H54 (cell line): ENCODE results near the gene RCOR1.
"Not testable (repeated sequence)": the region's sequence is repeated elsewhere in the genome, so short reads cannot be mapped to it uniquely, and the experiment has no call there.

ENCODE experiments used
- DNase-seq: peaks from one replicate; pipeline ENCODE4 v3.0.0; 2011; ENCODE audit warnings: low spot score, mixed read lengths; ENCODE audit not compliant: insufficient read length
- FAIRE-seq: peaks from 3 replicates; lab custom pipeline; 2011; peaks lifted over from hg19 to GRCh38; lab: Jason Lieb, UNC
- POLR2A ChIP-seq: IDR thresholded peaks from 2 replicates; pipeline ENCODE4 v1.6.1; 2011; ENCODE audit warnings: low read depth, mild to moderate bottlenecking, low read length

RCOR1 gene

DNA sequence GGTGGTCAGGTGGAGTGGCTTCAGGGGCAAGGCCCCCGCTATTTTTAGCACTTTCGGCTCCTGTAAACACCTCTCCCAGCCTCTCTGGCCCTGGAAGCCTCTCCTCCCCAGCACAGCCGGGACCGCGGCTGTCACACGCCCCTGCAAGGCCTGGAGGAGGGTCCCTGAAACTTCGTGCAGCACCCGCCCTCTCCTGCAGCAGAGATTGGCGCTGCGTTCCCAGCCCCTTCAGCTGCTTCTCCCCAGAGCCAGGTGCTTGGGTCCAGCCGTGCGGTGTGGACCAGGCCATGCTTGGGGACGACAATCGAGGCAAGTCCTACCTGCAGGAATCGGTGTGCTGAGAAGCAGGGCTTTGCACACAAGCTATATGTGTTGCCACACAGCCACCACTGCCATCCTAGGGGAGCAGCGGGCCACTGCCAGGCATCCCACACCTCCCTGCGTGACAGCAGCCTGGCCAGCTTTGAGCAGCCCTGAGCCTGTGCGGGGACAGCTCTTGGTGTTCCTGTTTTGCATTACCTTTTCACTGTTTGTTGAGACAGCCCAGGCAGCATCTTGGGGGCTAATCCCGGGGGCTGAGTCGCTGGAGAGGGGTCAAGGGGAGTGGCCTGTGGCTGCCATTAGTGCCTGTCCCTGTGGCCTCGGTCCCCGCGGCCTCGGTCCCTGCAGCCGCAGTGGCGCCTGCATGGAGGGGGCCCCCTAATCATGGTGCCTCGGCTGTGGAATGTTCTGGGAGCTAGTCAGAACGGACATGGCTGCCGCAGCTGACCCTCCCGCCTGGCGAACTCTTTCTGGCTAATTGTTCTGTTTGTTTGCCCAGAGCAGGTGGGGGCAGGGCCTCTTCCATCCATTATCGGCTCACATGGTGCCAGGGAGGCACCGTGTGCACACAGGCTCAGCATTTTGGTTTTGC lies 157.2 kb downstream of the RCOR1 start:
- FAIRE-seq (no peak), DNase-seq (no peak)

DNA sequence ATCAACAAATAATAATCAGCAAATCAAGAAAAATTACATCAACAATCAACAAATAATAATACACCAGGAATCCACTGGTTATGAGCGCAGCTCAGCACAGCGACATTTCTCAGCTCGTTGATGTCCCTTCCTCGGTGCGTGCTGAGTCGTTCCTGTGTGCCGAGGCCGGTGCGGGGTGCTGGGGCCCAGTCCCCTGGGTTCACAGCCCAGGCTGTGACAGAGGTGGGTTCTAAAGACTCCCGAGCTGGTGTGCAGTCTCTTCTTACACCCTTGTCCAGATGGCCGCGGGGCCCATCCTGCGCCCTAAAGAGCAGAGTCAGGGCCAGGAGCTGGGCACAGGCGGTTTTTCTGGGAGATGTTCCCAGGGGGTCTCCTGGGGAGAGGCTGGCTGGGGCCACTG lies 157.9 kb downstream of the RCOR1 start:
- no peak for DNase-seq
- no peak for FAIRE-seq
- no peak for TF ChIP-seq POLR2A

More for the DNA sequence above, 157.2 kb downstream of the RCOR1 start:
- no peak for TF ChIP-seq POLR2A

GRCh38 chr14:102751088-102751487 lies 158.6 kb downstream of the RCOR1 start:
- no peak for FAIRE-seq
- TF ChIP-seq POLR2A, result no peak
- DNase-seq, result no peak

DNA sequence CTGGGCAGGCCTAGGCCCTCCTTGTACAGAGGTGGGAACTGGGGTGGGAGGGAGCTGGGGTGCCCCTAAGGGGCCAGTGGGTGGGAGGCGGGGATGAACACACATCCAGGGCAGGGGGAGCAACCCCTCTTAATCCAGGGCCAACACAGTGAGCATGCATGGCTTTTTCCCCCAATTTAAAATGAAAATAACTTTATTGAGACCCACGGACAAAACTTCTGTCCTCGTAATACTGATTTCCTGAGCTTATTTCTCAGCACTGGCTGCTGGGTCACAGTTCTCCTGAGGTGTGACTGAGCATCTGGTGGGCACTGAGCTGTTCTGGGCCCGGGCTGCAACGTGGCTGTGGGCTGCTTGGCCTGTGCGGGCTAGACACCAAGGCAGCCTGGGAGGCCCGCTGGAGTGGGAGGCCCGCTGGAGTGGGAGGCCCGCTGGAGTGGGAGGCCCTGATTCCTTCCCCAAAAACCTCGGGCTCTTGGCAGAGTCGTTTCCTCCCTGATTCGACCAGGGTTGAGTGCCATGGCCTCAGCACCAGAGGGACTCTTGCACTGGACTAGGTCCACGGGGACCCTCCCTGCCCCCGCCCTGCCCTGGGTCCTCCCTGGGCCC lies 159.9 kb downstream of the RCOR1 start:
- no peak for FAIRE-seq
- DNase-seq, result no peak
- TF ChIP-seq POLR2A, result no peak

GRCh38 chr14:102754370-102755262 lies 162.2 kb downstream of the RCOR1 start:
- FAIRE-seq (no peak), DNase-seq (no peak)
- TF ChIP-seq POLR2A, result no peak

DNA sequence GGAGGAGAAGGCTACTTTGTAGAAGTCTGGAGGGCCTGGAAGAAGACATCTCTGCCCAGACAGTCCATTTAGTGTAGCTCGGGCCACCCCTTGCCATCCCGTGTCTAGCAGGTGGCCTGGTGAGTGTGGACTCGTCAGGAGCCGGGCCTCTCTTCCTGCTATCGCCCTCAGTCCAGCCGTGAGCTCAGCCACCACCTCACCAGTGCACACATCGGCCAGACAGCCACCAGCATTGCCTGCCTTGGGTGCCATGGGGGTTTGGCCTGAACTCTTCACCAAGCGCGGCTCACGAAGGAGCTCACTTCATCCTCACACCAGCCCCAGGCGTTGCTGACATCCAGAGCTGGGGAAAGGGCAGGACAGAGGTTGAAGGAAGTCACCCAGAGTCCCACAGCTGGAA lies 165.2 kb downstream of the RCOR1 start:
- DNase-seq (no peak), FAIRE-seq (no peak)
- TF ChIP-seq POLR2A, result no peak

GRCh38 chr14:102758087-102758486 lies 165.6 kb downstream of the RCOR1 start:
- no peak for FAIRE-seq

GRCh38 chr14:102759456-102760187 lies 167.2 kb downstream of the RCOR1 start:
- DNase-seq (no peak), FAIRE-seq (no peak)
- no peak for TF ChIP-seq POLR2A

More at GRCh38 chr14:102758087-102758486, 165.6 kb downstream of the RCOR1 start:
- no peak for TF ChIP-seq POLR2A
- DNase-seq, result no peak

- no peak for DNase-seq
- TF ChIP-seq POLR2A, result no peak
- FAIRE-seq, result no peak
Observed at GRCh38 chr14:102760496-102761193, 168.2 kb downstream of the RCOR1 start.

- FAIRE-seq (no peak), DNase-seq (no peak)
- no peak for TF ChIP-seq POLR2A
Observed at GRCh38 chr14:102761206-102761605, 168.8 kb downstream of the RCOR1 start.

DNA sequence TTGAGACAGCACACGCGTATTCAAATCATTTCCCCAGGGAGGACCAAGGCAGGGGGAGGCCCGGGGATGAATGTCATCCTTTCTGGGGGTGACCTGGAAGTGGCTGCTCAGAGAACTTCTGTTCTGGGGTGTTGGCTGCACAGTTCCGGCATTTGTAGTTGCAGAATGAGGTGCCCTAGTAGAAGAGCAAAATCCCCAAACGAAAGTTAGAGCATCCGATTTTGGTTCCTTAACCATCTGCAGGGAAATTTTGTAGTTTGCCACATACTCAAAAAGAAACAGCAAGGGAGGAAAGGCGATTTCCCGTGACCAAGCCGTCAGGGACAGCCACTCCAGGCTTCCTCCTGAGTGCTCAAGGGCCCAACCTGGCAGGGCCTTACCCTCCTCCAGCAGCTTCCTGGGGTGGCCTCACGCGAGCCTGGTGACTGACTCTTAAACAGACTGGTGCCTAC lies 171.8 kb downstream of the RCOR1 start:
- FAIRE-seq (no peak), DNase-seq (no peak)
- TF ChIP-seq POLR2A, result no peak

DNA sequence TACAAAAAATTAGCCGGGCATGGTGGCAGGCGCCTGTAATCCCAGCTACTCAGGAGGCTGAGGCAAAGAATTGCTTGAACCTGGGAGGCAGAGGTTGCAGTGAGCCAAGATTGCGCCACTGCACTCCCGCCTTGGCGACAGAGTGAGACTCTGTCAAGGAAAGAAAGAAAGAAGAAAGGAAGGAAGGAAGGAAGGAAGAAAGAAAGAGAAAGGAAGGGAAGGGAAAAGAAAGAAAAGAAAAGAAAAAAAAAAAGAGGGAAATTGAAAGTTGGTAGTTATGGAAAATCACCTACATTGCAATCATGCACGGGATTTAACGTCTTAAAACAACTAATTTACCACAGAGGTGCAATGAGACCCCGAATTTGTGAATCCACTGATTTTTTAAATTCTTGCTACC lies 173.3 kb downstream of the RCOR1 start:
- FAIRE-seq, DNase-seq: not testable (repeated sequence)
